G401.6 (cell line): ENCODE results near the gene FRS3.

Source experiments
- FAIRE-seq: peaks from 2 replicates; lab custom pipeline; 2012; peaks lifted over from hg19 to GRCh38; lab: Jason Lieb, UNC

FRS3 gene

GRCh38 chr6:41741625-41742490 is 37.8 kb downstream of the FRS3 start:
- no peak for FAIRE-seq

GRCh38 chr6:41740366-41741162 is 39.1 kb downstream of the FRS3 start:
- FAIRE-seq, result no peak

- FAIRE-seq, result no peak
Observed at GRCh38 chr6:41739041-41739440, 40.7 kb downstream of the FRS3 start.

- FAIRE-seq, result no peak
Observed at GRCh38 chr6:41737591-41738130, 42.0 kb downstream of the FRS3 start.

- no peak for FAIRE-seq
Observed at GRCh38 chr6:41736800-41737555, 42.7 kb downstream of the FRS3 start.

- no peak for FAIRE-seq
Observed at GRCh38 chr6:41736186-41736733, 43.4 kb downstream of the FRS3 start.

- peak; percentile 76 for FAIRE-seq
Observed at GRCh38 chr6:41735427-41736185, 44.1 kb downstream of the FRS3 start, which contains the start of gene TFEB. TSS of gene TFEB (minus strand) at chr6:41735608. CDS start at chr6:41691213, 44,395 bp downstream.

GRCh38 chr6:41734666-41735426 is 44.9 kb downstream of the FRS3 start:
- no peak for FAIRE-seq

GRCh38 chr6:41733707-41734665 is 45.7 kb downstream of the FRS3 start:
- no peak for FAIRE-seq

- FAIRE-seq, result no peak
Observed at GRCh38 chr6:41733360-41733706, 46.4 kb downstream of the FRS3 start.

- no peak for FAIRE-seq
Observed at GRCh38 chr6:41732591-41733359, 46.9 kb downstream of the FRS3 start.

GRCh38 chr6:41732149-41732548 is 47.6 kb downstream of the FRS3 start:
- no peak for FAIRE-seq

GRCh38 chr6:41731561-41732086 is 48.1 kb downstream of the FRS3 start:
- FAIRE-seq, result no peak

GRCh38 chr6:41730531-41731436 is 48.9 kb downstream of the FRS3 start:
- FAIRE-seq, result no peak

- FAIRE-seq, result no peak
Observed at GRCh38 chr6:41729624-41730023, 50.1 kb downstream of the FRS3 start.

- no peak for FAIRE-seq
Observed at GRCh38 chr6:41728954-41729353, 50.7 kb downstream of the FRS3 start.
